Stimulated activated CD4-positive, alpha-beta T cell treated with anti-CD3 and anti-CD28 coated beads, Interleukin-4, amount 100 ng/mL, for 1 hour (primary cell): ENCODE measurements around the gene PDRG1.

Source experiments
- DNase-seq: peaks from one replicate; pipeline ENCODE4 v3.0.0-alpha.2; 2020

Gene PDRG1

GRCh38 chr20:31951530-31952453 lies at the start of gene PDRG1:
PDRG1 (minus strand) TSS chr20:31952046; CDS start chr20:31951961, 85 bp downstream.
- DNase-seq: peak; percentile 98

- DNase-seq: no peak
Observed at GRCh38 chr20:31998246-31998645, 46.4 kb upstream of the PDRG1 start.

- no peak for DNase-seq
Observed at GRCh38 chr20:31996996-31997395, 45.1 kb upstream of the PDRG1 start.

- DNase-seq: no peak
Observed at GRCh38 chr20:31992086-31992485, 40.2 kb upstream of the PDRG1 start.

- DNase-seq: no peak
Observed at GRCh38 chr20:31991339-31991705, 39.5 kb upstream of the PDRG1 start.

- DNase-seq: no peak
Observed at GRCh38 chr20:31990641-31991338, 38.9 kb upstream of the PDRG1 start.

GRCh38 chr20:31989030-31989645 lies 37.3 kb upstream of the PDRG1 start:
- DNase-seq: no peak

- no peak for DNase-seq
Observed at GRCh38 chr20:31988430-31989015, 36.7 kb upstream of the PDRG1 start.

GRCh38 chr20:31987744-31988143 lies 35.9 kb upstream of the PDRG1 start:
- DNase-seq: no peak

GRCh38 chr20:31984981-31985471 lies 33.2 kb upstream of the PDRG1 start:
- no peak for DNase-seq

- DNase-seq: no peak
Observed at GRCh38 chr20:31981784-31982183, 29.9 kb upstream of the PDRG1 start.

- DNase-seq: no peak
Observed at GRCh38 chr20:31979713-31980426, 28.0 kb upstream of the PDRG1 start.

- no peak for DNase-seq
Observed at GRCh38 chr20:31977080-31977479, 25.2 kb upstream of the PDRG1 start.

GRCh38 chr20:31975874-31976273 lies 24.0 kb upstream of the PDRG1 start:
- no peak for DNase-seq

- no peak for DNase-seq
Observed at GRCh38 chr20:31974951-31975487, 23.2 kb upstream of the PDRG1 start.

GRCh38 chr20:31974296-31974695 lies 22.4 kb upstream of the PDRG1 start:
- no peak for DNase-seq

- DNase-seq: no peak
Observed at GRCh38 chr20:31972471-31973021, 20.7 kb upstream of the PDRG1 start.

GRCh38 chr20:31969991-31970390 lies 18.1 kb upstream of the PDRG1 start:
- no peak for DNase-seq

GRCh38 chr20:31968291-31969126 lies 16.7 kb upstream of the PDRG1 start:
- peak; percentile 84 for DNase-seq

GRCh38 chr20:31967830-31968249 lies 16.0 kb upstream of the PDRG1 start, which contains the start of gene XKR7:
XKR7 (plus strand) TSS chr20:31968151; CDS start chr20:31968176, 25 bp downstream.
- peak; percentile 14 for DNase-seq
